GM21825 (cell line): ENCODE data around the gene CHKA.
"Not testable (repeated sequence)": the region's sequence is repeated elsewhere in the genome, so short reads cannot be mapped to it uniquely, and the experiment has no call there.

ENCODE experiments used
- ATAC-seq: cut with Tn5 transposase; IDR thresholded peaks from one replicate; pipeline ENCODE4 v1.9.1; 2021; ENCODE audit warnings: mild to moderate bottlenecking, moderate library complexity; ENCODE audit not compliant: unreplicated experiment

Gene CHKA

GRCh38 chr11:68116974-68117373 is 4.2 kb downstream of the CHKA start:
- no peak for ATAC-seq

- ATAC-seq = no peak
Observed at GRCh38 chr11:68116126-68116525, 5.1 kb downstream of the CHKA start.

DNA sequence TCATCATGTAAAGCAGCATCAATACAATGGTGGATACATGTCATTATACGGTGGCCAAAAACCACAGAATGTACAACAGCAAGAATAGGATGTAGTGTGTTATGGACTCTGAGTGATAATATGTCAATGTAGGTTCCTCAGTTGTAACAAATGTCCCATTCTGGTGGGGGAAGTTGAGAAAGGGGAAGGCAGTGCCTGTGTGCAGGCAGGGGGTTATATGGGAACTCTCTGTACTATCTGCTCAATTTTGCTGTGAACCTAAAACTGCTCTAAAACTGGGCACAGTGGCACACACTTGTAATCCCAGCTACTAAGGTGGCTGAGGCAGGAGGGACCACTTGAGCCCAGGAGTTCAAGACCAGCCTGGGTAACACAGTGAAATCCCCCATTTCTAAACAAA is 5.9 kb downstream of the CHKA start:
- no peak for ATAC-seq

DNA sequence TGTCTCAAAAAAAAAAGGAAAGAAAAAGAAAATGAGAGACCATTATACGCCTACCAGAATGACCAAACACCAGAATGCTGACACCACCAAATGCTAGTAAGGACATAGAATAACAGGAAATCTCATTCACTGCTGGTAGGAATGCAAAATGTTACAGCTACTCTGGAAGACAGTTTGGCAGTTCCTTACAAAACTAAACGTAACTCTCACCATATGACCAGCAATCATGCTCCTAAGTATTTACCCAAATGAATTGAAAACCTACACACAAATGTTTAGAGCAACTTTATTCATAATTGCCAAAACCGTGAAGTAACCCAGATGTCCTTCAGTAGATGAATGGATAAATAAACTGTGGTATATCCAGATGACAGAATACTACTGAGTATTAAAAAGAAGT is 7.2 kb downstream of the CHKA start:
- ATAC-seq = no peak

- no peak for ATAC-seq
Observed at GRCh38 chr11:68107689-68108088, 13.5 kb downstream of the CHKA start.

GRCh38 chr11:68106165-68106940 is 14.8 kb downstream of the CHKA start:
- ATAC-seq = no peak

GRCh38 chr11:68099474-68100405 is 21.4 kb downstream of the CHKA start:
- no peak for ATAC-seq

DNA sequence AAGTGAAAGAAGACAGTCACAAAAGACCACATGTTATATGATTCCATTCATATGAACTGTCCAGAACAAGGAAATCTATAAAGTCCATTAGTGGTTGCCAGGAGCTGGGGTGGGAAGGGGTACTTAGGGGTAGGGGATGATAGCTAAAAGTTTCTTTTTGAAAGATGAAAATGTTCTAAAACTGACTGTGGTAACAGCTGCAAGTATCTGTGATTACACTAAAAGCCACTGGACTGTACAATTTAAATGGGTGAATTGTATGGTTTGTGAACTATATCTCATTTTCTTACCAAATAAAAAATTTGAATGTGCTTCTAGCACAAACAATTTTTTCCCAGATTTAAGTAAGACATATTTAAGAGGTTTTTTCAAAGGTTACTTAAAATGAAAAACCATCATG is 22.1 kb downstream of the CHKA start:
- no peak for ATAC-seq

DNA sequence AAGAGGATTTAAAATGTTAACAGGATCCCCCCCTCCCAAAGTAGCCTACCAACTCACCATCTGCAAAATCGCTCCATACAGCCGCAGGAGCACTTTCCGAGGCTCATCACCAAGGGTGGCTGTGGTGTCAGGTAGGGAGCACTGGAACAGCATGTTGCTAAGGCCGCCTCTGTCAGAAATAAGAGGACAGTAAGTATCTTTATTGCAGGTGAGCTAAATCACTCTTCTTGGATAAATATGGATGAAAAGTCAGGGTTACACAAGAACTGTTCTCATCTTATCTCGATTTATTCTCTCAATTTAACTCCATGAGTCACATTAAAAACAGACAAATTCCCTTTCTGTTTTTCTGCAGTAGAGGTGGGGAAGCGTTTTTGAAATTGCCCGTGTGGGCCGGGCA is 24.2 kb downstream of the CHKA start:
- ATAC-seq = no peak

DNA sequence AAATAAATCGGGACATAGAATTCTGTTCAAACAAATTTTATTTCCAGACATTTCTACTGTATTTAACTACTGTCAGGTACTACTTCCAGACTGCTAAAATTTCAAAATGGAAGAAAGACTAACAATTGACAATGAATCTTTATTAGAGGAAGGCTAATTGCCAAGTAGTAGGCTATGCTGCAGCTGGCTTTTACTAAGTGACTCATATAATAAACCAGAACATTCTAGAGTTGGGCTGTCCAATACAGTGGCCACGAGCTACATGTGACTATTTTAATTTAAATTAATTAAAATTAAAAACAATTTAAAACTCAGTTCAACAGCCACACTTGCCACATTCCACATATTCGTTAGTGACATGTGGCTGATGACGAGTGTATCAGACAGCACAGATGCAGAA is 27.6 kb downstream of the CHKA start:
- no peak for ATAC-seq

DNA sequence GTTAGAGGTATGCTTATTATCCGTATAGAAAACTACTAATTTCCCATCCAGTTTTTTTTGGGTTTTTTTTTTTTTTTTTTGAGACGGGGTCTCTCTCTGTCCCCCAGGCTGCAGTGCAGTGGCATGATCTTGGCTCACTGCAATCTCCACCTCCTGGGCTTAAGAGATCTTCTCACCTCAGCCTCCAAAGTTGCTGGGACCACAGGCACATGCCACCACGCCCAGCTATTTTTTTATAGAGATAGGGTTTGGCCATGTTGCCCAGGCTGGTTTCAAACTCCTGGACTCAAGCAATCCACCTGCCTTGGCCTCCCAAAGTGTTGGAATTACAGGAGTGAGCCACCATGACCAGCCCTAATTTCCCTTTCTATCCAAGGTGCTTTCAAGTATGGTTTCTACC is 28.2 kb downstream of the CHKA start:
- ATAC-seq = not testable (repeated sequence)

DNA sequence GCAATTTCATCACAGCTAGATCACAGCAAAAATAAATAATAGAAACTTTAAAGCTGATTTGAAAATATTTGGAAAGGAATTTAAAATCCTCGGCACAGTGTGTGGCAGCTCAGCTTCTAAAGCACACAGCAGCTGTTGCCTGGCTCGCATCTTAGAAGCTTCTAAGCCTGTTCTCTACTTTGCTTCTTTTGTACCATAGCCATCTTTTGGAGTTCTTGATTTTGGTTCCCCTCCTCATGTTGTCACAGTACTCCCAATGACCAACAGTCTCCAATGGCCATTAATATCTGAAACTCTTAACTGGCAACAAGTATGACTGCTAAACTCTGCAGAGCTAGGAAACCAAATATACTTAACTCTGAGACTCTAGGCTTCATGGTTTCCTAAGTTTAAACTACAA is 28.8 kb downstream of the CHKA start:
- ATAC-seq = no peak

- ATAC-seq = no peak
Observed at GRCh38 chr11:68090706-68091105, 30.5 kb downstream of the CHKA start.

DNA sequence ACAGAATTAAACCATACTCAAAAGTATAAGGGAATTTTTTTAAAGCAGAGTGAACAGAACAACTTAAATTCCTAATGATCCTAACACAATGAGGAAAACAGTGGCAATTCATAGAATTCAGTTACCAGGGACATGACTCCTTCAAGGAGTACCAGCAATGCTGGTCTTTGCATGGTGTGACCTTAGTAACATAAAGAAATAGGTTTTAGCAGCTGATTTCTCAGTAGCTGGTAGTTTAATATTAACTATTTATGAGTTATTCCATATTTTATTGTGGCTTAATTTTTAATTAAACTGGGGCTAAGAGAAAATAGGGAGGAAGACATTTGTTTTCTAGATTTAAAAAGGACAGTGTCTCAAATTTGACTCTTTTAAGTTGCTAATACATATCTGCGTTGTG is 30.9 kb downstream of the CHKA start:
- no peak for ATAC-seq

DNA sequence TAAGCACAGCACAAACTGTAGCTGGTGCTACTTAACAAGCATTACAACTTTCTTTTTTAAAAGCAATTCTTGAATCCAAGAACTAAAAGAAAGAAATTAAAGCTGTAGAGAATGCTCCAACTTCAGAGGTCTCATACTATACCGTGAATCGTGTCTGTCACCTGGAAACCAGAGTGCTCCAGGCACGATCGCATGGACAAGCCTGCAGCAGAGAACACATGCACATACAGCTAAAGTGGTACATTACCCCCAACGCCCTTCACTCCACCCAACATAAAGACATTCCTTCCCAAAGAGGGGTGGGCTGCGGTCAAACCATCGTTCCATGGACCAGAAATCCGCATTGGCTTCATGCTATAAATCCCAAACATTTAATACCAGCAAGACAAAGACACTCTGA is 31.5 kb downstream of the CHKA start:
- ATAC-seq = no peak

- no peak for ATAC-seq
Observed at GRCh38 chr11:68083517-68083916, 37.7 kb downstream of the CHKA start.

GRCh38 chr11:68082481-68082880 is 38.7 kb downstream of the CHKA start:
- ATAC-seq = no peak

DNA sequence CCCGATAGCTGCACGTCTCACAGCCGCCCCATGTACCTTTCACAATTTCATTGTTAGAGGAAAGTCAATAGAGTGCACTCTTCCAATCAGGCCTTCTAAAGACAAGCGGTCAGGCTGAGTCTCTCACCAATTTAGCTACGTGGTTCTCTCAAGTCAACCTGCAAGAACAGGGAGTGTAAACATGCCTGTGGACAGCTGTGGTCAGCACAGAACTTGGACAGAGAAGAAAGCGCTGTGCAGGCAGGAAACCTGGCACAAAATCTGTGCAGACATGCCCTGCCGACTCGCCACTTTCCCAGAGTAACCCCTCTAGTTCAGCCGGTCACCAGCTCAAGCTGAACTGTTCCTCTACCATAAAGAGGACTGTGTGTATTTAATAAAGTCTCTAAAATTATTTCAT is 39.5 kb downstream of the CHKA start:
- no peak for ATAC-seq

- ATAC-seq = no peak
Observed at GRCh38 chr11:68080860-68081259, 40.3 kb downstream of the CHKA start.

DNA sequence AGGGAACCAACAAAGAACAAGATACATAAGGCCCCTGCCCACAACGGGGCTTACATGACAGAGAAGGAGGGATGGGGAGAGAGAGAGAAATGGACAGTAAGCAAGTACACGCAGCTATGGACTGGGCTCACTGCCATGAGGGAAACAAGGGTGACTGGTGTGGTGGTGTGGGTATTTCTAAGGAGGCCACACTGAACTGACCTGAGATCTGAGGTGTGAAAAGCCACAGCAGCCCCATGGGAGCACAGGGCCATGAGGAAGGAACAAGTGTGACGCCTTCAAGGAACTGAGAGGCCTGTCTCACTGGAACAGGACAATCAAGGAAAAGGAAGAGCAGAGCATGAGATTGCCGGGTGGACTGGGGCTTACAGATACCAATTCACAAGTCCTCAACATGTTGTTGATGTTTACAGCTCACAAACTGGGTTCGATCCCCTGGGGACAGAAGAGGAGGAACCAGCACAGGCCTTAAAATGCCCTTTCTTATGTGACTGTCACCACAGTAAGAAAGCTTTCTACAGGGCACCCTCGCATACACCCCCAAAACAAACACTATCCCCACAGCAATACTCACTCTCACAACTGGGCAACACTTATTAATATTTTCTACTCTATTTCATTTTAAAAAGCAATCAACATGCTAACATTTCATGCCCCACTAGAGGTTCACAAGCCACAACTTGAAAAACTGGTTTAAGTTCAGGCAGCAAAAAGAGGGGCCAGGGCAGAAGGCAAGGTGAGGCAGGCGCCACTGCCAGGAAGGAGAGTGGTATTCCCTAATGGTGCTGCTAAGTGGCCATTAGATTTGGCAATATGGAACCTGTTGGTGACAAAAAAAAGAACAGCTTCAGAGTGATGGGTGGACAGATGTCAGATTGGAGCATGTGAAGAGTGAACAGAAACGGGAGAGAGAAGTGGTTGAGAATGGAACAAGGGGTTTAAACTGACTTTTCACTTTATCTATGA is 43.3 kb downstream of the CHKA start:
- no peak for ATAC-seq
